Ovary (tissue), 3 donors: ENCODE results near the gene AP3S2.

Experiments used
- POLR2A ChIP-seq: fragments of 450-650 bp; IDR thresholded peaks from one replicate; pipeline ENCODE4 v1.6.1; 2017; ENCODE audit warnings: antibody characterized with exemption, mild to moderate bottlenecking, moderate library complexity
- TF ChIP-seq, protein P1 (sequence below), 3 donors: fragments of 450-650 bp in 2 of 3; fragments of 200-600 bp in 1 of 3; IDR thresholded peaks; one replicate each; pipeline versions ENCODE4 v1.5.1 to v1.8.0; 2016 to 2022; ENCODE audit warnings: antibody characterized with exemption in 3 of 3, mild to moderate bottlenecking in 1 of 3
- donor health status: DM: no; HTN: no; CAD: no.

DNA sequence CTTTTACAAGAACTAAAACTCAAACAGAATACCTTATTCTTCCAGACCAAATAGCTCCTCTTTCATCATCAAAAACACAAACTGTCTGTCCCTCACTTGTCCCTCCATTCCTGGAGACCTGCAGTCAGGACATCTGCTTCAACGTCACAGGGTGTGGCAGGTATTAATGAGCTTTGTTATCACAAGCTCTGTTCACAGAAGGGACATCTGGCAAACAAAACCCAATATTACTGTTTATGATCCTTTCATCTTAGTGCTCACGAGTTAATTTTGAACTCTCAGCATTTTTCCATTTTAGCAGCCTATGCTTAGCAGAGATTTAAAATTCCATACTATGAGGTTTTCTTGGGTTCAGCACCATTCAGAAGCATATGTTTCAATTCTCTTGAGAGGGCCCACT, 32.9 kb downstream of the AP3S2 start:
- TF ChIP-seq POLR2A, result no peak
- TF ChIP-seq, protein P1, sequence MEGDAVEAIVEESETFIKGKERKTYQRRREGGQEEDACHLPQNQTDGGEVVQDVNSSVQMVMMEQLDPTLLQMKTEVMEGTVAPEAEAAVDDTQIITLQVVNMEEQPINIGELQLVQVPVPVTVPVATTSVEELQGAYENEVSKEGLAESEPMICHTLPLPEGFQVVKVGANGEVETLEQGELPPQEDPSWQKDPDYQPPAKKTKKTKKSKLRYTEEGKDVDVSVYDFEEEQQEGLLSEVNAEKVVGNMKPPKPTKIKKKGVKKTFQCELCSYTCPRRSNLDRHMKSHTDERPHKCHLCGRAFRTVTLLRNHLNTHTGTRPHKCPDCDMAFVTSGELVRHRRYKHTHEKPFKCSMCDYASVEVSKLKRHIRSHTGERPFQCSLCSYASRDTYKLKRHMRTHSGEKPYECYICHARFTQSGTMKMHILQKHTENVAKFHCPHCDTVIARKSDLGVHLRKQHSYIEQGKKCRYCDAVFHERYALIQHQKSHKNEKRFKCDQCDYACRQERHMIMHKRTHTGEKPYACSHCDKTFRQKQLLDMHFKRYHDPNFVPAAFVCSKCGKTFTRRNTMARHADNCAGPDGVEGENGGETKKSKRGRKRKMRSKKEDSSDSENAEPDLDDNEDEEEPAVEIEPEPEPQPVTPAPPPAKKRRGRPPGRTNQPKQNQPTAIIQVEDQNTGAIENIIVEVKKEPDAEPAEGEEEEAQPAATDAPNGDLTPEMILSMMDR (IDR thresholded peaks at IDR 0.05), result no peak
